PC-9 (cell line): ENCODE measurements around the gene C3orf80.
"Not testable (repeated sequence)": the region's sequence is repeated elsewhere in the genome, so short reads cannot be mapped to it uniquely, and the experiment has no call there.

Experiments
- EZH2 ChIP-seq: fragments of 200-600 bp; sonication (generic); IDR thresholded peaks from 2 replicates; pipeline ENCODE4 v1.8.0; 2017; ENCODE audit warnings: antibody characterized with exemption, low read depth
- TF ChIP-seq, protein P1 (sequence below): fragments of 200-600 bp; sonication (generic); conservative IDR thresholded peaks from 2 replicates; pipeline ENCODE4 v1.6.1; 2017; ENCODE audit warnings: mixed run types, antibody characterized with exemption, mild to moderate bottlenecking, moderate library complexity

DNA sequence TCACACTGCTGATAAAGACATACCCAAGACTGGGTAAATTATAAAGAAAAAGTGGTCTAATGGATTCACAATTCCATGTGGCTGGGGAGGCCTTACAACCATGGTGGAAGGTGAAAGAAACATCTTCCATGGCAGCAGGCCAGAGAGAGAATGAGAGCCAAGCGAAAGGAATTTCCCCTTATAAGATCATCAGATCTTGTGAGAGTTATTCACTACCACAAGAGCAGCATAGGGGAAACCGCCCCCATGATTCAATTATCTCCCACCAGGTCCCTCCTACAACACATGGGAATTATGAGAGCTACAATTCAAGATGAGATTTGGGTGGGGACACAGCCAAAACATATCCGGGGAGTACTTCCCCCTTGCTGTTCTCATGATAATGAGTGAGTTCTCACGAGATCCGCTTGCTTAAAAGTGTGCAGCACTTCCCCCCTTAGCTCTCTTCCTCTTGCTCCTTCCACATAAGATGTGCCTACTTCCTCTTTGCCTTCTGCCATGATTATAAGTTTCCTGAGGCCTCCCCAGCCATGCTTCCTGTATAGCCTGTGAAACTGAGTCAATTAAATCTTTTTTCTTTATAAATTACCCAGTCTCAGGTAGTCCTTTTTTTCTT is 20.7 kb upstream of the C3orf80 start:
- not testable (repeated sequence) for TF ChIP-seq EZH2
- TF ChIP-seq, protein P1, sequence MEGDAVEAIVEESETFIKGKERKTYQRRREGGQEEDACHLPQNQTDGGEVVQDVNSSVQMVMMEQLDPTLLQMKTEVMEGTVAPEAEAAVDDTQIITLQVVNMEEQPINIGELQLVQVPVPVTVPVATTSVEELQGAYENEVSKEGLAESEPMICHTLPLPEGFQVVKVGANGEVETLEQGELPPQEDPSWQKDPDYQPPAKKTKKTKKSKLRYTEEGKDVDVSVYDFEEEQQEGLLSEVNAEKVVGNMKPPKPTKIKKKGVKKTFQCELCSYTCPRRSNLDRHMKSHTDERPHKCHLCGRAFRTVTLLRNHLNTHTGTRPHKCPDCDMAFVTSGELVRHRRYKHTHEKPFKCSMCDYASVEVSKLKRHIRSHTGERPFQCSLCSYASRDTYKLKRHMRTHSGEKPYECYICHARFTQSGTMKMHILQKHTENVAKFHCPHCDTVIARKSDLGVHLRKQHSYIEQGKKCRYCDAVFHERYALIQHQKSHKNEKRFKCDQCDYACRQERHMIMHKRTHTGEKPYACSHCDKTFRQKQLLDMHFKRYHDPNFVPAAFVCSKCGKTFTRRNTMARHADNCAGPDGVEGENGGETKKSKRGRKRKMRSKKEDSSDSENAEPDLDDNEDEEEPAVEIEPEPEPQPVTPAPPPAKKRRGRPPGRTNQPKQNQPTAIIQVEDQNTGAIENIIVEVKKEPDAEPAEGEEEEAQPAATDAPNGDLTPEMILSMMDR, result not testable (repeated sequence)
